H1 (cell line): Measurements from ENCODE around the gene GPRIN1. TPM values are rescaled to one million over a fixed set of nuclear protein-coding genes. Genes with fewer than 3 reads are reported as not detected.

Experiments used
- ASH2L ChIP-seq: fragments of 200-600, 300-600 bp; sonication (generic); IDR thresholded peaks from one replicate; pipeline ENCODE4 v1.7.1; 2017; ENCODE audit warnings: low read length
- ATF2 ChIP-seq: IDR thresholded peaks from 2 replicates; pipeline ENCODE4 v1.6.1; 2012; ENCODE audit warnings: low read length, inconsistent platforms
- BCL11A ChIP-seq, 2 experiments: IDR thresholded peaks; one replicate each; pipeline ENCODE4 v1.6.1; 2011; ENCODE audit warnings: low read depth in 2 of 2, low read length in 2 of 2, mild to moderate bottlenecking in 2 of 2
- BRCA1 ChIP-seq: IDR thresholded peaks from 2 replicates; pipeline ENCODE4 v1.6.1; 2012; ENCODE audit warnings: low read depth, low read length, improper control_type of control experiment
- CREB1 ChIP-seq: IDR thresholded peaks from 2 replicates; pipeline ENCODE4 v1.6.1; 2012; ENCODE audit warnings: inconsistent platforms
- CTBP2 ChIP-seq: IDR thresholded peaks from 2 replicates; pipeline ENCODE4 v1.7.0; 2011; ENCODE audit warnings: borderline replicate concordance, mild to moderate bottlenecking, moderate library complexity, mixed read lengths, low read length; ENCODE audit not compliant: insufficient read depth, insufficient read length
- JUND ChIP-seq: IDR thresholded peaks from 2 replicates; pipeline ENCODE4 v1.6.1; 2011; ENCODE audit warnings: mild to moderate bottlenecking, improper control_type of control experiment, low read length
- NRF1 ChIP-seq: IDR thresholded peaks from 2 replicates; pipeline ENCODE4 v1.6.1; 2011; ENCODE audit warnings: mild to moderate bottlenecking, low read depth, low read length, improper control_type of control experiment
- POLR2AphosphoS5 ChIP-seq: IDR thresholded peaks from 2 replicates; pipeline ENCODE4 v1.6.1; 2011; ENCODE audit warnings: low read depth, low read length
- POU5F1 ChIP-seq: IDR thresholded peaks from 2 replicates; pipeline ENCODE4 v1.6.1; 2011; ENCODE audit warnings: low read depth, mild to moderate bottlenecking, low read length, moderate library complexity
- RAD21 ChIP-seq, 2 experiments: IDR thresholded peaks in 1 of 2; conservative IDR thresholded peaks in 1 of 2; 2 replicates each; pipeline ENCODE4 v1.6.1; 2011; ENCODE audit warnings: low read depth in 2 of 2, low read length in 2 of 2, improper control_type of control experiment in 1 of 2, inconsistent platforms in 1 of 2, mild to moderate bottlenecking in 1 of 2, moderate library complexity in 1 of 2
- RFX5 ChIP-seq: IDR thresholded peaks from 2 replicates; pipeline ENCODE4 v1.6.1; 2011; ENCODE audit warnings: low read depth, low read length, improper control_type of control experiment, borderline replicate concordance
- SIN3A ChIP-seq, 2 experiments: IDR thresholded peaks in 1 of 2; conservative IDR thresholded peaks in 1 of 2; 2 replicates each; pipeline ENCODE4 v1.6.1; 2011 to 2012; ENCODE audit warnings: low read length in 2 of 2, improper control_type of control experiment in 1 of 2, low read depth in 1 of 2, mild to moderate bottlenecking in 1 of 2
- polyA plus RNA-seq, 7 experiments: library from polyadenylated mRNA; depleted of rRNA in 3 of 7; stranded (reverse) in 5 of 7; unstranded in 2 of 7; fragments of >200 nt in 5 of 7; fragments of 200-250 nt in 2 of 7; gene quantifications; 1 replicate in 5 of 7; 2 replicates in 1 of 7; 4 replicates in 1 of 7; pipeline versions ENCODE4 v1.2.1 to v1.2.3, GENCODE V29; 2011 to 2013; ENCODE audit warnings: missing spikeins in 2 of 7, mixed read lengths in 2 of 7
- total RNA-seq: library from RNA; stranded (reverse); fragmentation: NEBNext Ultra II Directional; extraction: Animal tissue kit (Norgen Biotek cat#: 25700); gene quantifications from 2 replicates; pipeline ENCODE4 v1.2.1, GENCODE V29; 2021

GPRIN1 gene
- total and polyA plus RNA-seq, 2 of the 8 experiments (the other 6 are each of a cell fraction or from before 2014, with no cell fraction given) = 3.3 to 12.0 TPM

GRCh38 chr5:176611435-176611834 lies 1.5 kb upstream of the GPRIN1 start (continued):
- TF ChIP-seq RAD21 (IDR thresholded peaks at IDR 0.05 in 1 of 2, conservative IDR thresholded peaks at IDR 0.05 in 1 of 2; ENCODE audit: low read depth in 2 of 2, low read length in 2 of 2) (no peak), ATF2 (no peak), CREB1 (no peak), NRF1 (no peak), BRCA1 (no peak), RFX5 (no peak), POLR2AphosphoS5 (no peak), BCL11A (IDR thresholded peaks at IDR 0.05; ENCODE audit: low read depth in 2 of 2, low read length in 2 of 2) (no peak), POU5F1 (no peak), SIN3A (conservative IDR thresholded peaks at IDR 0.05 in 1 of 2, IDR thresholded peaks at IDR 0.05 in 1 of 2; ENCODE audit: low read depth in 1 of 2, low read length in 2 of 2) (peak; percentile 95 to 97), ASH2L (no peak), CTBP2 (no peak), JUND (no peak)
